Inflammatory macrophage treated with lipopolysaccharide for 4 hours (primary cell): ENCODE data around the gene RYR1.

Experiments
- DNase-seq: peaks from one replicate; pipeline ENCODE4 v3.0.0-alpha.2; 2020

RYR1 gene

DNA sequence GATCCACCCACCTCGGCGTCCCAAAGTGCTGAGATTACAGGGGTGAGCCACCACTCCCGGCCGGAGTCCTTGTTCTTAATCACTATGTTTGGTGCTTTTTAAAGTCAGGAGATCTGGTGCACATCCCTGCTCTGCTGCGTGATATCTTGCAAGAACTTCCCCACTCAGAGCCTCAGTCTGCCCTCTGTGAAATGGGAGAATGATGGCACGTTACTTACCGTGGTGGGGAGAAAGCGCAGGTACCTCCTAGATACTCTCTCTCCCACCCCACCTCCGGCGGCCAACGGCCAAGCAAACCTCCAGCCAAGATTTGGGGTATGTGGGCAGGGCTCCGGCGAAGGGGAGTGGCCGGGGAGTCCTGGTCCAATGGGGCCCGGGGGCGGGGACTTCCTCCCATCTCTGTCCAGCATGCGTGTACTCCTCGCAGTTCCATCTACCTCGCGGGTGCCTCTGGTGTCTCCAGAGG lies at the start of gene RYR1:
Gene RYR1 (plus strand): TSS at position 424 of the 466 bp plus-strand sequence. CDS start 139 bp downstream, outside the sequence.
- DNase-seq, result peak; percentile 45

DNA sequence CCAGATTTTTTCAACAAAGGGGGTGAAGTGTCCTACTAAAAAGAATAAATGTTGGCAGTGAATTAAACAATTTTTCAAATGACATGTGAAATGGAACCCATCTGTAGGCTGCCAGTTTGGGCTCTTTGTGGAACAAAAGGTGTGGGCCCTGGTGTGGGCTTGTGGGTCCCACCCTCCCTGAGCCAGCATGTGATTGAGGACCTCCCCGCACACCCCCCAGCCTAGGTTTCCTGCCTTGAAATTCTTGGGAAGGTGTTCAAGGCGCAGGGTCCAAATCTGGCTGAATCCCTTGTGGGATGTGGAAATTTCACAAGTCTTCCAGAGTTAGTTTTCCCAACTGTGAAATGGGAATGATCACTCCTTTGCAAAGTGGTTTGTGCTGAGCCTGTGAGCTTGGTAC lies 49.7 kb upstream of the RYR1 start:
- no peak for DNase-seq

DNA sequence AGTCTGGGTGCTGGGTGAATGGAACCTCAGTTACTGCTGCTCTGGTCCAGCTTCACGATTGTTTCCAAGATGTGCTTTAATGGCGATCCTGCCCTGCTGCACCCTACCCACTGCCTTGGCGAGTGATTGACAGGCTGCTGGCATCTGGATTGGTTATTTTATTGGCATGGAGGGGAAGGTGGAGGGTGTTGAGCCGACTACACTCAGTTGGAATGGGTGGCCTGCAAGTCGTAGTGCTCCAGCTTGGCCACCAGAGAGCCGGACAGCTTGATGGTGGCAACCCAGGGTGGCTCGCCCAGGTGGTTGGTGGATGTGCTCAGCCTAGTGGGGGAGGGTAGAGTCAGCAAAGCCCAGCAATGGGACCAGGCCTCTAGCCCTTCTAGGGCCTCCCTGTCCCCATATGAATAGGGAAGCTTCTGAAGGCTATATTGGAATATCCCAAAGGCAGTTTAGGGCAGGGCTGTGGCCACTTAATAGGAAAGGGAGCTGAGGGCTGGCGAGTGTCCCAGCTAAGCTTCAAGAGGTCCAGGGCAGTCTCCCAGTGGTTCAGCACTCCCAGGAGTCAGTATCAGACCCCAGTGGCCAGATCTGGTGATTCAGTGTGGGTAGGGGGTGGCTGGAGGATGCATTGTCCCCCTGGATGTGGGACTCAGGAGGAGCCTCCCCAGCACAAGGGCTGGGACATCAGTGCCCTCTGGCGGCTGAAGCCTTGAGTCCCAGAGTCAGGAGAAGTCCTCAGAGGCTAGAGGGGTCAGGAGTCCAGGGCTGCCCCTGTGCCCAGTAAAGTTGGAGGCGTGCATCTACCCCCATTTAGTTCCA lies 49.1 kb upstream of the RYR1 start:
- no peak for DNase-seq

DNA sequence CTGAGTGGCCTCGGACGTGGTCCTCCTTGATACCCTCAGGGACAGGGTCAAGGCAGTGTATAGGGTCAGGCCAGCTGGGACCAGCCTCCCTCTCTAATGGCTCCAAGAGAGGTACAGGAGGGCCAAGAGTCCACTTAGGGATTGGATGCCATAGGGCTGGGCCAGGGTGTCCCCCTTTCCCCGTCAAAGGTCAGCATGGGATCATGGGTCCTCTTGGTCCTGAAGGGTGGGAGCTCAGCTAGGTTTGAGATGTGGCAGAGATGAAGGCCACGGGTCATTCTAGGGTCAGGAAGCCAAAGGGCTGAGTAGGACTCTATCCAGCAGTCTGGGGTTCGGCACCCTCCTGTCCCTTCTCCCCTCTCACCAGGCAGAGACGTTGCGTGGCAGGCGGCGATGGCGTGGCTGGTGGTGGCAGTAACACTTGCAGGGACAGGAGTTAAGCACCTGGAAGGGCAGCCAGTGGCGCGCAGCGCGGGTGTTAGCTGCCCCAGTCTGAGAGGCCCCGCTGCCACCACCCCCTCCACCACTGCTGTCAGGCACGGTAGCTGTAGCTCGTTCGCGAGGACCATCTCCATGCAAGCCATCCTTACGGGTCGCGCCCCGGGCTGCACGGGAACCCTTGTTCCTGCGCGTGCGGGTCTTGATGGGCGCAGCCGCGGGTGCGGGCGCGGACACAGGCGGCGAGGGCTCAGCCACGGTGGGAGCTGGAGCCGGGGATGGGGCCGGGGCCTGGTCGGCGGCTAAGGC lies 48.3 kb upstream of the RYR1 start:
- no peak for DNase-seq

DNA sequence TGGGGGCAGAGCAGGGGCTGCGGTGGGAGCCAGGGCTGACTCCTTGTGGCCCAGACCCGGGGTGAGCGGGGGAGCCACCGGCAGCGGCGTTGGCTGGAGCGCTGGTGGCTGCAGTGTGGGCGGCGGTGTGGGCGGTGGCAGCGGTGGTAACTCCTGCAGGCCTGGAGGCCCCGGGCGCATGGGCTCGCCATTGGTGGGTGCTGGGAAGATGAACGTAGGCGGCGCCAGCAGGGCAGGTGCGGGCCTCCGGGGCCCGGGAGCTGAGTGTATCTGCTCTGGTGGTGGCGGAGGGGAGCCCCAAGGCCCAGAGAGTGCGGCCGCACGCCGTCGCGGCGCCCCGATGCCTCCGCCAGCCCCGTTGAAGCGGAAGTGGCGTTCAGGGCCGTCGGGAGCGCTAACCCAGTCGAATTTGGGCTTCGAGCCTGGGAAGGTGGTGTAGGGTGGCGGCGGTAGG lies 47.7 kb upstream of the RYR1 start:
- no peak for DNase-seq

DNA sequence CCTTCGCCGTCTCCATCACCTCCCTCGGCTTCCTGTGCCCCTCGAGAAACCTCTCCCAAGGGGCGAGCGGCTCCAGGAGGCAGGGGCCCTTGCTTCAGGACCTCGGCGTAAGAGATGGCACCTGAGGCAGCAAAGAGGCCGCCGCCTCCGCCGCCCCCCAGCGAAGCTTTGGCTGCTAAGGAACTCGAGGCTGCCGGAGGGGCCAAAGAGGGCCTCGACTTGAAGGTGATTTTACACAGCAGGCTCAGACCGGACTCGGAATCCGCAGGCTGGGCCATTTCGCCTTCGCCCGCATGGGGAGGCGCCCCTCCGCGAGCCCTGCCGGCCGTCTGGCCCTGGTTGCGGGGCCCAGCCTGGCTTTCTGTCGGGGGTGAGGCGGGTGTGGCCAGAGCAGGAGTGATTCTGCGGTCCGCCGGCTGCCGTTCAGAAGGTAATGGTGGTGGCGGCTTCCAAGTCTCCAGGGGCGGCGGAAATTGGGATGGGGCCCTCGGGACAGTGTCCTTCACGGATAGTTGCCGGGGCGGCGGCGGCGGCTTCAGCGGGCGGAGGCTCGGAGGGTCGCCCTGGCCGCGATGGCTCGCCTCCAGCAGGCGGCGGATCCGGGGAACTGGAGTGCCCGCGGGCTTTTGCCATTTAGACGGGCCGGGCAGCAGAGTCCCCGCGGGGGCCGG lies 47.1 kb upstream of the RYR1 start:
- DNase-seq, result no peak

DNA sequence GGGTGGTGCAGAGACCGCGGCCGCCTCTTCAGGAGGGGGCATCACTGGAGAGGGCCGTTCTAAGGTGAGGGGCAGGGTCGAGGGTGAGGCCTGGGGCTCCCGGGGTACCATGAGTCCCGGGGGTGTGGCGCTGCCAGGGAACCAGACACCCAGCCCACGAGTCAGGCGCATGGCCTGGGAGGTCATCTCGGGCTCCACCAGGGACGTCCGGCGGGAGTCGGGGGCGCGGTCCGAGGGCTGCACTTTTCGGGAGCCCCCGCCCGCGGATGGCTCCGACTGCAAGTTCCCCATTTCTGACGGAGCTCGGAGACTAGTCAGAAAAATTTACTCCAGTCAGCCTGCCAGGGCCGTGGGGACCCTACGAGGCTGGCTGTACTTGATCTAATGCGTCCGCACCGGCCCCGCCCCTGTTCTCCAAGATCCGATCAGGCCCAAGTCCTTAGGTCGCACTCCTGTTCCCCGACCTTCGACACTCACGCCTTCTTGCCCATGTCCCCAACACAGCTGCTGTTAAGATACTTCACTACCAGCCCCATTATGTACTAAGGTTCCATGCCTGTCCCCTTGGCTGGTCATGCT lies 46.4 kb upstream of the RYR1 start:
- peak; percentile 57 for DNase-seq

DNA sequence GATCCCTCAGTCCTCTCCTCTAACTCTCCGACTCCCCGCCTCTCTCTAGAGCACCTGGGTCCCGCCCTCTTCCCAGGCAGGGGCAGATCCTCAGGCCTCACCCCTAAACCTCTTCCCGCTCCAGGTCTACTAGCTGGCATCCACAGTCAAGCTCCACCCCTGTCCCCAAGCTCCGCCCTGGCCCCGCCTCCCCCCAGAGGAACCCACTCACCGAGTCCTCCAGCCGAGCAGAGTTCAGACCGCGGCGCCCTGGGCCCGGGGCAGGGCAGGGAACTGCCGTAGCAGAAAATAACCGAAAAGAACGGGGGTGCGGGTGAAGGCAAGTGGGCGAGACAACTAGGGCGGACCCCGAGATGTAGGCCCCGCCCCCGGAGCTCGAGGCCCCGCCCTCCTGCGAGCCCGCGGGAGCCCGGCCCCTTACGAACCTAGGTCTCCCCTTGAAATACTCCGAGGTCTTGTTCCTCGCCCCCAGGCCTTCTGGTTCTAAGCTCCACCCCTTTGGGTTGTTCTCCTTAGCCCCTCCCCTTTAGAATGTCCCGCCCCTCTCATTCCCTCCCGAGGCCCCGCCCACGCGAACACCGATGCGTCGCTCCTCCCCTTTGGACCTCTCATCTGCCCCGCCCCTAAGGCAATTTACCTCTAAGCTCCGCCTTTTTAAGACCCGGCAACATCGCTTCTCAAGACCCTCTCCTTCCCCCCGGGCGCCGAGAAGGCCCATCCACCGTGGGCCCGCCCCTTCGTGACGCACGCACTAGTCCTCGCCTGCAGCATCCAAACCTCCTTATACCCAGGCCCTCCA lies 45.7 kb upstream of the RYR1 start, which contains the start of gene GGN:
Gene GGN (minus strand): TSS at position 485 of the 799 bp plus-strand sequence. CDS start 773 bp downstream, outside the sequence.
- peak; percentile 64 for DNase-seq

DNA sequence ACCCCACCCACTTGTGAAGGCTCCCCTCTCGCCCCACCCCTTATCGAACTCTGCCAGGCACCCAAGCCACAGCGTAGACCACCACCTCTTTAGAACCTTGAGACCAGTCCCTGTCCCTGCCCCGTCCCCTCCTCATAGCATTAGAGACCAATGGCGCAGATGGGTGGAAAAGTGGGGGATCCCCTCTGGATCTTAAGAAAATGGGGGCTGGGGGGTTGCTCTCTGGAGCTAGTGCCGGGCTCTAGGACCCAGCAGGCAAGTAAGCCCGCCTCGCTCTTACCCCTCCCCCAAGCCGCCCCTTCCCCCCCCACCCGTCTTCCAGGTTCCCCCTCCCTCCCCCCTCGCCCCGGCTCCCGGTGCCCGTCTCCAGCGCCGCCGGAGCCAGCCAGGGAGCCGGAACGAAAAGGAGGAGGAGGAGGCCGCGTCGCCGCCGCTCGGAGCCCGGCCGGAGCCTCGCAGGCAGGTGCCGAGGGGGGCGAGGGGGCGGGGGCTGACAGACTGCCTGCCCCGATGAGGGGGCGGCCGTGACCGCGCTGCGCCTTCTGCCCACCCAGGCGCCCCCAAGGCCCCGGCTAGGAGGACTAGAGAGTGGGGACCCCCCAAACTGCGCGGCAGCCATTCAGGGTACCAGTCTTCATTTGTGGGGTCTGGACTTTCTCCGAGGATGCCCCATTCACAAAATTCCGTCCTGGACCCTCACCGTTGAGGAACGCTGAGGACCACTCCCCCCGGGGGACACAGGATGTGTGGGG lies 45.0 kb upstream of the RYR1 start, which contains the start of gene SPRED3:
Gene SPRED3 (plus strand): TSS at position 349 of the 752 bp plus-strand sequence. CDS start 1,606 bp downstream, outside the sequence.
- DNase-seq, result no peak

DNA sequence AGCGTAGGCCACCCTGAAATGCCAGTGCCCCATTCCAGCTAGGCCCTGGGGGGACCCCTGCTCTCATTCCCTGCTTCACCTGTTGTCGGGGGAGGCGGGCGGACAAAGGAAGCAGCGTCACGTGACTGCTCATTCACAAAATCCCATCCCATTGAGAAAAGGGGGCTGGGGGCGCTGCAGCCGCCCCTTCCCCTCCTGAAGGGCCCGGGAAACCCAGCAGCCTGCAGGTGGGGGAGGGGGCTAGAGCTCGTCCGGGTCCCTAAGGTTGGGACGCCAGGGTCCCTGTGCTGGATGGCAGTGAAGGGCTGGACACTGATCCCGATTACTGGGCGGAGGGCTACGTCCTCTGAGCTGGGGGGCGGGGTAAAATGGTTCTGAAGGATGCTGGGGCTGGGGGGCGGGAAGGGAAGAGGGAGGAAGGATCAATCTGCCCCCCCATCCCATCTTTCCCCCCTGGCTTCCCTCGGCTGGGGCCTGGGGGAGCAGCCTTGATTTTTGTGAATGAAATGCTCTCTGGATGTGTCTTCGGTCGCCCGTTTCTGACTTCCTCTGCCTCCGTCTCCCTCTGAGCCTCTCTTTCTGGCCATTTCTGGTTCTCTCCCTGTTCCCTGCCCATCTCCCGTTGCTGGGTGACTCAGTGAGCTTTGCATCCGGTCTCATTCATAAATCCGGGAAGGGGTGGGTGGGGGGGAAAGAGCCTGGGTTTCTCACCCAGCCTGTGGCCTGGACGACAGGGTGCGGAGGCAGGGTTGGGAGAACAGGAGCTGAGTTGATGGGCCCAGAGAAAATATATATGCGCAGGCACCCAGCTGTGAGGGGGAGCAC lies 44.2 kb upstream of the RYR1 start:
- DNase-seq, result peak; percentile 29

DNA sequence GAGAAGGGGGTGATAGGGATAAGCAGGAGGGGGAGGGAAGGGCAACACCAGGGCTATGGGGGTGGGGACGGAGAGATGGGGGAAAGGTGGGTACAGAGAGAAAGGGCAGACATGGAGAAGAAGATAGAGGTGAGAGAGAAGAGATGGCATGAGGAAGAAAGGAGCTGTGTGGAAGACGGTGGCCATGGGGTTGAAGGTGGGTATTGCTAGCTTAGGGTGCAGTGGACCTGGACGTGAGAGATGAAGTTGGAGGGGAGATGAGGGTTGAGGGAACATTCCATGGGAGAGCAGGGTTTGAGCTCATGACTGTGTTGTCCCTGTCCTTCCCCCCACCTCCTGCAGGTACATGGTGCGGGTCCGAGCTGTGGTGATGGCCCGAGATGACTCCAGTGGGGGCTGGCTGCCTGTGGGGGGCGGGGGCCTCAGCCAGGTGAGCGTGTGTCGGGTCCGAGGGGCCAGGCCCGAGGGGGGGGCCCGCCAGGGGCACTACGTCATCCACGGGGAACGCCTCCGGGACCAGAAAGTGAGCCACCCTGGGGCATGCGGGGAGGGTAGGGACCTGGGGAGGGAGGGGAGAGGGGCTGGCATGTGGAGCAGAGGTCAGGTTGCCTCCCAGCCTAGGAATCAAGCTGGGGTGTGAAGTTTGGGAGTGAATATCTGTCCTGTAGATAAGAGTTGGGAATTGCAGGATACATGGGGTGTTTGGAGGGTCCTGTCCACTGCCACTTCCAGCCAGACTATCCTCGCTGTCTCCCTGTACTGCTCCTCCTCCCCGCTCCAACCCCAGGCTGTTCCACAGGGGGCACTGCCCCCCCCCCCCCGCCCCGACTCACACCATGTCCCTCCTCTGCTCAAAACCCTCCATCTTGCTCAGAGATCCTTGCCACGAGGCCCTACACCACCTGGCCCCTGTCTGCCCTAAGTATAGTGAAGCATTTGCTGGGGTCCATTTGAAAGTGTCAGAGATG lies 43.2 kb upstream of the RYR1 start:
- DNase-seq, result no peak

DNA sequence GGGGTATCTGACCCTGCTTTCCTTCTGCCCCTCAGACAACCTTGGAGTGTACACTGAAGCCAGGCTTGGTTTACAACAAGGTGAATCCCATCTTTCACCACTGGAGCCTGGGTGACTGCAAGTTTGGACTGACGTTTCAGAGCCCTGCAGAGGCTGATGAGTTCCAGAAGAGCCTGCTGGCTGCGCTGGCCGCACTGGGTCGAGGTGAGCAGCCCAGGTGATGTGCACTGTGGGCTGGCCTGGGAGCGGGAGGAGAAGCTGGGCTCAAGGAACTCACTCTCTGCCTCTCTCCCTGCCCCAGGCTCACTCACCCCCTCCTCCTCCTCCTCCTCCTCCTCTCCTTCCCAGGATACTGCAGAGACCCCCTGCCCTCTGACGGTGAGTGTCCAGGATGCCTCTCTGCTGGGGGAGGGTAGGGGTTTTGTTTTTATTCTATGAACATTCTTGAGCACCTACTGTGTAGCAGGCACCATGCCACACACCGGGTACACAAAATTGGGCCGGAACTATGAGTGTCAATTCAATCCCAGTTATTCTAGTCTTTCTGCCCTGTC lies 41.5 kb upstream of the RYR1 start:
- DNase-seq, result no peak

DNA sequence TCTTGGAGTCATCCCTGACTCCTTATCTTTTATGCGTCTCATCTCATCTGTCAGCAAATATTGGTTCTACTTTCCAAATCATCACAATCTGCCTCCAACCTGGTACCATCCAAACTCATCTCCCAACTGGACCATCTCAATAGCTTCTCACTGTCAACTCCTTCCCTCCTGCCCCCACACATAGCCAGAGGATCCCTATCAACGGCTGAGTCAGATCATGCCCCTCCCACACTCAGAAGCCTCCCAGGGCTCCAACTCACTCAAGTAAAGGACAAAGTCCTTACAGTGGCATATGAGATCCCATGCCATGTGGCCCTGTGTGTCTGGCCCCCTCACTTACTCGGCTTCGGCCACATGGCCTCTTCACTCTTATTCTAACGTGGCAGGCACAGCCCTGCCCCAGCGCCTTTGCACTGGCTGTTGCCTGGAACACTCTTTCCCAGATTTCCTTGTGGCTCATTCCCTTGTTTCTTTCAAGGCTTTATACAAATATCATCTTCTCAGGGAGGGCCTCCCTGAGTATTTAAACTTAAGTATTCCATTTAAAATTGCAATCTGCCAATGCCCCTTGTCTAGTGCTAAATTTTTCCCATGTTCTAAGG lies 40.7 kb upstream of the RYR1 start:
- peak; percentile 40 for DNase-seq

DNA sequence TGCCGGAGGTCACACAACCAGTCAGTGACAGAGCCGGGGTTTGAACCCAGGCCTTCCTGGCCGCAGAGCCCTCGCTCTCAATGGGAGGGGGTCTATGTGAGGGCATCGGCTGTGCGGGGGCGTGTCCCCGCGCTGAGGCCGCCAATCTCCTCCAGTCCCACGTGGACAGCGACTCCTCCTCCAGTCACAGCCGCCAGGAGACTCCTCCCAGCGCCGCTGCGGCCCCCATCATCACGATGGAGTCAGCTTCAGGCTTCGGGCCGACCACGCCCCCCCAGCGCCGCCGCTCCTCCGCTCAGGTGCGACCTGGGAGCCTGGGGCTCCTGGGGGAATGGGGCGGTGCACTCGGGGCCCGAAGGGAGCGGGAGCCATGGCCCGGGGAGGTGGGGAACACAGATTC lies 39.0 kb upstream of the RYR1 start:
- DNase-seq, result peak; percentile 19

DNA sequence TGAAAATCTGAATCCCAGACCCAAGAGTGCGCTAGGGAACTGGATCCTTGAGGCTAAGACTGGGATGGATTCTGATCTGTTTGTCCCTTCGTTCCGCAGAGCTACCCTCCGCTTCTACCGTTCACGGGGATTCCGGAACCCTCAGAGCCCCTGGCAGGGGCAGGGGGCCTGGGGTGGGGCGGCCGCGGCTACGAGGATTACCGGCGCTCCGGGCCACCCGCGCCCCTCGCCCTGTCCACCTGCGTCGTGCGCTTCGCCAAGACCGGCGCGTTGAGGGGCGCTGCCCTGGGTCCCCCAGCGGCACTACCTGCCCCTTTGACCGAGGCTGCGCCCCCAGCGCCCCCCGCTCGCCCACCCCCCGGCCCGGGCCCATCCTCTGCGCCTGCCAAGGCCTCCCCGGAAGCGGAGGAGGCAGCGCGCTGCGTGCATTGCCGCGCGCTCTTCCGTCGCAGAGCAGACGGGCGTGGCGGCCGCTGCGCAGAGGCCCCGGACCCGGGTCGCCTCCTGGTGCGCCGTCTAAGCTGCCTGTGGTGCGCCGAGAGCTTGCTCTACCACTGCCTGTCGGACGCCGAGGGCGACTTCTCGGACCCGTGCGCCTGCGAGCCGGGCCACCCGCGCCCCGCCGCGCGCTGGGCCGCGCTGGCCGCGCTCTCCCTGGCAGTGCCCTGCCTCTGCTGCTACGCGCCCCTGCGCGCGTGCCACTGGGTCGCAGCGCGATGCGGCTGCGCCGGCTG lies 37.9 kb upstream of the RYR1 start:
- no peak for DNase-seq

DNA sequence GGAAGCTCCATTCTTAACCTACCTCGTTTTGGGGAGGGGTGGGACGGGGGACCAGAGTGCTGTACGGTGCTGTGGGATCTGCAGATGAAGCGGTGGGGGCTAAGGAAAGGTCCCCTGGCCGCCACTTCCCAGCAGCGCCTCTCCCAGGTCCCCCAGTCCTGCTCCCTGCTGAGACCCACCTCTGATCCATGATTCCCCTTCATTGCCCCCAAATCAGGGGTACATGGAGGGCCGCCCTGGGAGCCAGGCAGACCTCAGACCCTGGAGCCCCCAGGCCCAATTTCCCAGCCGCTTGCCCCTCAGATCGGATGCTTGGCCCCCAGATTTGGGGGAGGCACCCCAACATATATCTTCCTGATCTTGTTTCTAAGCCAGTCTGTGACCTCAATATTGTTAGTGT lies 34.4 kb upstream of the RYR1 start:
- DNase-seq, result no peak

DNA sequence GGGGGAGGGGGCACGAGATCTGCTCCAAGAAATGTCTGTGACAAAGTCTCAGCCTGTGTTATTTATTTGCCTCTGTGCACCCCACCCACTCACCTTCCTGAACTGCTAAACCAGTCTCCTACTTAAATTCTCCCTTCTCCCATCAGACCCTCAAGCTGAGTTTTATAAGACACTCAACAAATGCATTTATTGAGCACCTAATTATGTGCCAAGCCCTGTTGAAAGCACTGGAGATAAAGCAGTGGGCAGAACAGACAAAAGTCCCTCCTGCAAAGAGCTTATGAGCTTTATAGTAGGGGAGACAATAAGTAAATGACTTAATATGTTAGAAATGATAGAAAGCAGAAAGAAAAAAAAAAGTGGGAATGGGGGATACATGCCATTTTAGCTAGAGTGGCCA lies 34.0 kb upstream of the RYR1 start:
- no peak for DNase-seq
